ENCODE data around the gene SIPA1L3.

The SIPA1L3 gene

DNA sequence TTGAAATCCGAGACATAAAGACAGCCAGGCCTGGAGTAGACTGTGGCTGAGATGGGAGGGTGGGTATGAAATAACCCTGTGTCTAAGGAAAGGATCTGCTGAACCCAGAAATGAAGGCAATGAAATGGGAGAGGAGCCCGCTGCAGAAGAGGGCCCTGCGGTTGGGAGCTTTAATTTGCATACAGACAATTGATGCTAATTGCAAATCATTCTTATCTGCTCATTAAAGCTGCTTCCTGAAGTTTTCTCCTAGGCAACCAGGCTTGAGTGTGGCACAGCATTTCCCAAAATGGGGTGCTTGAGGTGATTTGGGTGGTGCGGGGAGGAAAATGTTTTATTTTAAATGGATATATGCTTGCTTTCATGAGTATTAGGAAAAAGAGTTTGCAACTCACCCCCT is 261.6 kb downstream of the SIPA1L3 start:
- no peak for DNase-seq

DNA sequence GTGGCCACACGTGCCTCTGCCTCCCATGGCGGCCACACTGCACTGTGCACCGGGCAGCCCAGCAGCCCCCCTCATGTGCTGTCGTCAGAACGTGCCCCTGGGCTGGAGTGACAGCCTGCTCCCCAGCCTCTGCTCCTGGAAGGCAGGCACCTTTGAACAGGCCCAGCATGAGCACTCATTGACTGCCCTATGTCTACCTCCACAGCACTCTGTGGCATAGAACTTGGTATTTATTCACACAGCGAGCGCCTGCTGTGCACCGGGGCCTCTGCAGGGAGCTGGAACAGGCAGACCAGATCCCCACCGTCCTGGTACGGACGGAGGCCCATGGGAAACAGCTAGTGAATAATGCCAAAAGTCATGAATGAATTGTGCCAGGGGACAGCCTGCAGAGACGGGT is 263.3 kb downstream of the SIPA1L3 start:
- DNase-seq, result no peak

DNA sequence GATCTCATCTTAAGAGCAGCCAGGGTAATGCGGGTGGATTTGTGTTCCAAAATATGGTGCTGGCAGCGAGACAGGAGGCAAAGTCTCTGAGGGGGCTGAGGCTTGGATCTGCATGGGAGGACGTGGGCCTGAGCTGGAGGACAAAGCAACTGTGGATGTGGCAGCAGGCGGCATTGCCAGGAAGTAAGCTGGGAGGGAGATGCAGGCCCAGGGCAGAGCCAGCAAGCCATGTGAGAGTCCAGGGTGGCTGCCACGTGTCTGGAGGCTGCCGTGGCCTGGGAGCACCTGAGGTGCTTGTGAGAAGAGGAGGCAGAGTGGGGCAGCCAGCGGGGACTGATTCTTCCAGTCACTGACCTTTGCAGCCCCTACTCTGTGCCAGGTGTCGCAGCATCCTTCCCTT is 265.0 kb downstream of the SIPA1L3 start:
- DNase-seq, result no peak

DNA sequence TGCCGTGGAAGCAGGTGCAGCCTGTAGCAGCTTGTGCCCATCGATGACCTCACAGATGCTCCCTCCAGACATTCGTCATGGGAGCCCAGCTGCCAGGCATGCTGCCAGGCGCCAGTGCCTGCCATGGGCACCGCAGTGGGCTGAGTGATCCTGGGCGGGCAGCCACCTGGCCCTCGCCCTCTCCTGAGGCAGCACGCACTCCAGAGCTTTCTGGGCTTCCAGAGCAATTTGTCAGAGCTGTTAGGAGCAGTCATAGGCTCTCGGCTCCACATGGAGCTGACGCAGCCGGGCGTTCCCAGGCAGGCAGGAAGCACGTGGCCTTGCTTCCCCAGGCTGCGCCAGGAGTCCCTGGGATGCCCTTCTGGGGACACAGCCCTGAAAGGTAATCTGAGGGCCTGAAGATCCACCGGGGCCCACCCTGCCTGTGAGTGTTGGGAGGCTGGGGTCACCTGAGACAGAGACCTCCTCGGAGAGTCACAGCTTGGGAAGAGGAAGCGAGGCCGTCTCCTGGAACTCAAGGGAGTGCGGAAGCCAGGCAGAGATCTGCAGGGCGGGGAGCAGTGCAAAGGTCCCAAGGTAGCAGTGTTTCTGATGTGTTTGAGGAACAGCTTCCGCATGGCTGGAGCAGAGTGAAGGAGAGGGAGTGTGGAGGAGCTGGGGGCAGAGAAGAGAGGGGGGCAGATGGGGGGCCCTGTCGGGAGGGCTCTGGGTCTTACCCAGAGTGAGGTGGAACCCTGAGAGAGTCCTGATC is 266.5 kb downstream of the SIPA1L3 start:
- no peak for DNase-seq

DNA sequence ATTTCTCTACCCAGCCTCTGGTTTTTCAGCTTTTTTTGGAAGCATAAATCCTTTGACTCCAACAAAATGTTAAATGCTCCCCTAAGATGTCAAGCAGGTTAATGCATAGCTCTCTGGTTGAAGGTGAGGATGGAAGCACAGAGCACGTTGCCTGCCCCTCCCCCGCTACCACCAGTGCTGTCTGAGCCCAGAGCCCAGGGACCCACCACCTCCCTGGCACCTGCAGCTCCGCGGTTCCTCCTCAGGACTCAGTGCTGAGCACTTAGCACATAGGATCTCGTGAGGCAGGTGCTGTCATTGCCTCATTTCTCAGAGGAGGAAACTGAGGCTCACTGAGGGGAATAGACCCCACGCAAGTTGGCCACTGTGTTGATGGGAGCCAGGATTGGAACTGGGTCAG is 268.4 kb downstream of the SIPA1L3 start:
- no peak for DNase-seq

DNA sequence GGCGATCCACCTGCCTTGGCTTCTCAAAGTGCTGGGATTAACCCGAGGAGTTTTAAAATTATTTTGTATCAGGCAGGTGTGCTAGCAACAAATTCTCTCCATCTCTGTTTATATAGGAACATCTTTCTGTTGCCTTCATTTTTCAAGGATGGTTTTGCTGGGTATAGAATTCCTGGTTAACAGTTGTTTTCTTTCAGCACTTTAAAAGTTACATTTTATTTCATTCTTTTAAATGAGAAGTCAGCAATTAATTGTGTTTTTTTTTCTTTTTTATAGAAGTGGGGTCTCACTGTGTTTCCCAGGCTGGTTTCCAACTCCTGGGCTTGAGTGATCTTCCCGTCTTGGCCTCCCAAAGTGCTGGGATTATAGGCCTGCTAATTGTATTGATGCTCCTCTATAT is 273.1 kb downstream of the SIPA1L3 start:
- no peak for DNase-seq

DNA sequence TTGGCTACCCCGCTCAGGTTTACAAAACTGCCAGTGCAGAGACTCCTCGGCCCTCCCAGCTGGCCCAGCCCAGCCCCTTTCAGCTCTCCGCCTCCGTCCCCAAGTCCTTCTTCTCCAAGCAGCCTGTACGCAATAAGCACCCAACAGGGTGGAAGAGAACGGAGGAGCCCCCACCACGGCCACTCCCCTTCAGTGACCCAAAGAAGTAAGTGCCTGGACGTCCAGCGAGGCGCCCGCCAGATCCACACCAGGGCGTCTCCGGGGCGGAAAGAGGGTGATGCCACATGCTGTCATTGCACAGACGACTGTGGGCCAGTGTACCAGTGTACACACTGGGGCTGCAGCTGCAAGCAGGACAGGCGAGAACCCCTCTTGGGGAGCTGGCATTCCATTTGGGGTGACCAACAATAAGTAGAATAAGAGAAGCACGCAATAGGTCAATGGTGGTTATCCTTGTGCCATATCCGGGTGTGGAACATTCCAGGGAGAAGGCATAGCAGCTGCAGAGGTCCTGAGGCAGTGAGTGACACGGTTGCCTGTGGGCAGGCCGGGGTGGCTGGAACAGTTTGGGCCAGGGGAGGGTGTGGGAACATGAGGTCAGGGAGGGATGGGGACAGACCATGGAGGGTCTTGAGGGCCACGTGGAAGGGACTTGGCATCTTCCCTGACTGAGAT is 275.7 kb downstream of the SIPA1L3 start:
- no peak for DNase-seq

DNA sequence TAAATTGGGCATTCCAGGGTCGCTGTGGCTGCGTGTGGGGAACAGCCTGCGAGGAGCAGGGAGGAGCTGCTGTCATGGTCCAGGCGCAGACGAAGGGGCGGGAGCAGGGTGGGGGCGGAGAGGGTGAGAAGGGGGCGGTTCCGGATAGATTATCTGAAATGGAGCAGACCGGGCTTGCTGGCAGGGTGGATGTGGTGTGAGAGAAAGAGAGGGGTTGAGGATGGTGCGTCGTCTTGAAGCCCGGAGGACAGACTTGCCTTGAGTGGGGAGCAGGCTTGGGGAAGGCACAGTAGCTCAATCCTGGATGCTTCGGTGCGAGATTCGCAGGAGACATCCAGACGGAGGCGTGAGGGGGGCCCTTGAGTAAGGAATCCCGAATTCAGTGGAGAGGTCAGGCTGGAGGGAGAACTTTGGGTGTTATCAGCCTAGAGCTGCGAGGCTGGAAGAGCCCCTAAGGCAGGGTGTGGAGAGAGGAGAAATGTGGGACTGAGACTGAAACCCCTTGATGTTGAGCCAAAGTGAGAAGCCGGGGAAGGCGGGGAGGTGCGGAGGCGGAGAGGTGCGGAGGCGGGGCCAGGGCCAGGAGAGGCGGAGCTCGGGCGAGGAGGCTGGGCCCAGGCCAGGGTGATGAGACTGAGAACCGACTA is 276.4 kb downstream of the SIPA1L3 start:
- no peak for DNase-seq

DNA sequence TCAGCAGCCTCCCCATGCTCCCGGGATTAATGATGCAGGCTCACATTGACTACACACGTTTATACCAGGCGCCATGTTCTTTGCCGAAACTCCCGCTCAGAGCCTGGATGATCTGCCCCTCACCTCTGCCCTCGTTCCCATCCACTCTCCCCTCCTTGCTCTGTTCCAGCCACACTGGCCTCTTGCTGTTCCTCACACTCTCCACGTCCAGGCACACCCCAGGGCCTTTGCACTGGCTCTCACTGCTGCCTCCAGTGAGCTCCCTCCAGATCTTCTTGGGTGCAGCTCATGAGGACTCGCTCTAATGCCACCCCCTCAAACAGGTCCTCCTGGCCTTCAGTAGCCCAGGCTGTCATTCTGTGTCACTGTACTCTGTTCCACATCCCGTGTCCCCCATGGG is 277.8 kb downstream of the SIPA1L3 start:
- no peak for DNase-seq

DNA sequence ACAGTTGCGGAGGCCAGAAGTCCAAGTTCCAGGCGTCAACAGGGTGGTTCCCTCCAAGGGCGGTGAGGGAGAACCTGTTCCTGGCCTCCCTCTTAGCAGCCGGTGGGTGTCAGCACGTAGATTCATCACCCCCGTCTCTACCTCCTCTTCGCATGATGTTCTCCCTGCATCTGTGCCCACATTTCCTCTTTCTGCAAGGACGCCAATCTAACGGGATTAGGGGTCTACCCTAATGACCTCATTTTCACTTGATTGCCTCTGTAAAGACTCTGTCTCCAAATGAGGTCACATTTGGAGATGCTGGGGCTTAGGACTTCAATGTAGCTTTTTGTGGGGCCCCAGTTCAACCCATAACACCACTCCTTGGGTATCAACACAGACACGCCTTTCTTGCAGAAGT is 278.6 kb downstream of the SIPA1L3 start:
- no peak for DNase-seq

DNA sequence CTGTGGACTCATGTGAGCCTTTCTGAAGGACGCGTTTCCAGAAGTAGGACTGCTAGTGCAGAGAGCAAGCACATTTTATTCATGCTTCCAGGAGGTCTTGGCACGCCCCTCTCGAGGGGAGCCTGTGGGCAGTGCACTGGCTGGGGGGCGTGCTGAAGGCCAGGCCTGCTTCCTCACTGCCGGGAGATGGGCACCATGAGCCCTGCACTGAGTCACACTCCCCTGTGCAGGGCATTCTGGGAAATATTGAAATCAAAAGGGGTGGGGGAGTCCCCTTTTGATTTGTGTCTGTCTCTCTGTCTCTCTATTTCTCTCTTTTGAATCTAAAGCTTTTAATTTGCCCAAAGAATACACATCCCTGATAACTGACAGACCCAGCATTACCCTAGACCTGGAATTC is 283.1 kb downstream of the SIPA1L3 start:
- DNase-seq, result no peak

DNA sequence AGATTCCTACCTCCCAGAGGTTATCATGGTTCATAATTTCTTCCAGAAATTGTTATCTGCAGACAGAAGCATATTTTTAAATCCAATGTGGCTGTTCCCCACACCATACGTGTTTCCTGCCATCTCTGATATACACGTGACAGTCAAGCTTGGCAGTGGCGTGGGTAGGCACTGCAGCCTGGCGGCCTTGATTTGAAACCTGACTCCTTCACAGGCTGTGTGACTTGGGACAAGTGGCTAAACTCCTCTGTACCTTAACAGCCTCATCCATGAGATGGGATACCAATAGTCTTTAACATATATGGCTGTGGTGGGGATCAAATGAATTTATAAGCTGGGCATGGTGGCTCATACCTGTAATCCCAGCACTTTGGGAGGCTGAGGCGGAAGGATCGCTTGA is 283.8 kb downstream of the SIPA1L3 start:
- no peak for DNase-seq

DNA sequence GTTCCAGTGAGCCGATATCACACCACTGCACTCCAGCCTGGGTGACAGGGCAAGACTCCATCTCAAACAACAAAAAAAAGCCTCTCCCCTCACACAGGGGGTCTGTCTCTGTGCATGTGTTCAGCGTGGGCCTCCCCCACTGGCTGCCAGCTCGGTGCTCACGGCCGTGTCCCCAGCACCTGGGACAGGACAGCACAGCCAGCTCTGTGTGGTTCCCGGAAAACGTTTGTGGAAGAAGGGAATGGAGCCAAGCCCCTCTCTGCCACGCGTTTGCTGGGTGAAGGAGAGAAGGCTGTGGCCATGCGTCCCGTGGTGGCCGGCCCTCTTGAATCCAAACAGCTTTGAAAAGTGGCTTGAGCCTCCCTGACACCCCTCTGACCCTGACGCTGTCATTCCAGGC is 284.7 kb downstream of the SIPA1L3 start:
- DNase-seq, result no peak

DNA sequence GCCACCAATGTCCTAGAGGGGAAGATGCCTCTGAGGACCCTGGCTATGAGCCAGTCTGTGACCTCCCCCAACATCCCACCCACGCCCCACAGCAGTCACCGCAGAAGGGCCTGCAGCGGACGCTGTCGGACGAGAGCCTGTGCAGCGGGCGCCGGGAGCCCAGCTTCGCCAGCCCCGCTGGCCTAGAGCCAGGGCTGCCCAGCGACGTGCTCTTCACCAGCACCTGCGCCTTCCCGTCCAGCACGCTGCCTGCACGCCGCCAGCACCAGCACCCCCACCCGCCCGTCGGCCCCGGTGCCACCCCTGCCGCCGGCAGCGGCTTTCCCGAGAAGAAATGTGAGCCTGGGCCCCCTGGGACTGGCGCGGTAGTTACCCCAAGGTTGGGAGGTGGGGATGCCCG is 286.4 kb downstream of the SIPA1L3 start:
- no peak for DNase-seq

DNA sequence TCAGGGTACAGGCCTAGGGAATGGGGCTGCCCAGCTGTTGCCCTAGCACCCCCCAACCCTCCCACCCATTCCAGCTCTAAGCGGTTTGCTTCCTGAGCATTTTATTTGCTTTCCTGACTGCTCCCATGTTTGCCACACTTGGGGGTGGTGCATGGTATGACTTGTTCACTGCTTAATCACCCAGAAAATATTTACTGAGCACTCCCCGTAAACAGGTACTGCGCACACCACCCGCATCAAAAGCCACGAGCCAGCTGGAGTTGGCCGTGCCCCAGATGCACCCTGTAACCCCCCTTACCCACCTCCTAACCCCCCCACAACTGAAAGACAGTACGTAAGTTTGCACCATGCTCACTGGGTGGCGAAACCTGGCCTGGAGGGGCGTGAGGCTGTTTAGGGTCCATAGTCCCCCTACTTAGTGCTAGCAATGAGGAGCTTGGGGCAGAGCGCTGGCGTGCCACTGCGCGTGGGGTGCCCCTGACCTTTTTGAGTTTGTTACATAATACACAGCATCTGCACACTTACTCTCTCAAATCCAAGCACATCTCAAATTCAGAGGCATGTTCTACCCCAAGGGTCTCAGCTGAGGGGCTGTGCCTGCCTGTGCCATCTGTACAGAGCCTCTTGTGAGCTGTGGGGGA is 287.2 kb downstream of the SIPA1L3 start:
- DNase-seq, result no peak

DNA sequence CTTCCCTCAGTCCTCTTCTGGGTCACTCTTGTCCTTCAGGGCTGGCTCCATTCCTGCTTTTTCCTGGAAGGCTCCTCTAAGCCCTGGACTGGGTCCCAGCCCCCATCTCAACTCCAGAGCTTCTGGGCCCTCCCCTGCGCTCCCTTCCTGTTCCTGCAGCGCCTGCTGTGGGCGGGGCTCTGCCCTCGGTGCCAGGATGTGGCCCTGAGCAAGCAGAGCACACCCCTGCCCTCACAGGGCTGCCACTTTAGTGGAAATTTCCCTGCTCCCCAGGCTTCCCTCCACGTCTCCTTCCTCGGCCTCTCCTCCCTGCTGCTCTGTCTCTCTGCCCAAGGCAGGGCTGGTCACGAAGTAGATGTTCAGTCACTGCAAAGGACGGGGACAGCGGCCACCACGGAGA is 288.2 kb downstream of the SIPA1L3 start:
- no peak for DNase-seq

DNA sequence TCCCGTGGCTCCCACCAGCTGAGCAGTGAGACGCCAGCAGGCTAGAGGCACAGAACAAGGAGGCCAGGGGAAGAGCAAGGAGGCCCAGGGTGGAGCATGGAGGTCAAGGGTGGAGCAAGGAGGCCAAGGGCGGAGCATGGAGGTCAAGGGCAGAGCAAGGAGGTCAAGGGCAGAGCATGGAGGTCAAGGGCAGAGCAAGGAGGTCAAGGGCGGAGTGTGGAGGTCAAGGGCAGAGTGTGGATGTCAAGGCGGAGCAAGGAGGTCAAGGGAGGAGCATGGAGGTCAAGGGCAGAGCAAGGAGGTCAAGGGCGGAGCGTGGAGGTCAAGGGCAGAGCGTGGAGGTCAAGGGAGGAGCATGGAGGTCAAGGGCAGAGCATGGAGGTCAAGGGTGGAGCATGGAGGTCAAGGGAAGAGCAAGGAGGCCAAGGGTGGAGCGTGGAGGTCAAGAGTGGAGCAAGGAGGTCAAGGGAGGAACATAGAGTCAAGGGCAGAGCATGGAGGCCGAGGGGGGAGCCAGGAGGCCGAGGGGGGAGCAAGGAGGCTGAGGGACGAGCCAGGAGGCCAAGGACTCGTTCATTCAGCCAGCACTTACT is 289.3 kb downstream of the SIPA1L3 start:
- DNase-seq, result no peak

DNA sequence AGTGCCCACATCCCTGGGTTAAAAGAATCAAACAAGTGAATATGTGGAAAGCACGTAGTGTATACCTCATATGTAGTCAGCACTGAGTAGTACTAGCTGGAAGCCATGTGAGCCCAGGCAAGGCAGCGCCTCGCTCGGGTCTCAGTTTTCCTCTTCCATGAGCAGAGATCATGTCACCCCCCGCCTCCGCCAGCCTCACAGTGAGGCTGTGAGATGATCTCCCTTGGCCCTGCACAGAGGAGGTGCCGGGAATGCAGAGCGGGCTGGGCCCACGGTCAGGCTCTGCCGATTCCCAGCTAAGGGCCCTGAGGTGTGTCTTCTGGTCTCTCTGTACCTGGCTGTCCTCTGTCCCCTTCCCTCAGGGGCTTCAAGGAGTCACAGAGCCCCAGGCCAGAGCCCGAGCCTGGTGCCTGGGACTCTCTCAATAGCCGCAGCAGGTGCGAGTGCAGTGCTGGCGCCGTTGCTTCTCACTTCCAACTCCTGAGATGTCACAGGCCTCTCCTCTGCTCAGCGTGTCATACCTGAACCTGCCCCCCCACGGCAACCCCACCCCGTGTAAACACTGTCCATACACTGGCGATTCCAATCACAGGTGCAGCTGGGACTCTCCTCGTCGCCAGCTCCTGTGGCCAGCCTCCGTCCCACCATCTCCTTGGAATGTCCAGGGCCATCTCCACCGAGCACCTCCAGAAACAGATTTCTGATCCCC is 290.1 kb downstream of the SIPA1L3 start:
- DNase-seq, result no peak

DNA sequence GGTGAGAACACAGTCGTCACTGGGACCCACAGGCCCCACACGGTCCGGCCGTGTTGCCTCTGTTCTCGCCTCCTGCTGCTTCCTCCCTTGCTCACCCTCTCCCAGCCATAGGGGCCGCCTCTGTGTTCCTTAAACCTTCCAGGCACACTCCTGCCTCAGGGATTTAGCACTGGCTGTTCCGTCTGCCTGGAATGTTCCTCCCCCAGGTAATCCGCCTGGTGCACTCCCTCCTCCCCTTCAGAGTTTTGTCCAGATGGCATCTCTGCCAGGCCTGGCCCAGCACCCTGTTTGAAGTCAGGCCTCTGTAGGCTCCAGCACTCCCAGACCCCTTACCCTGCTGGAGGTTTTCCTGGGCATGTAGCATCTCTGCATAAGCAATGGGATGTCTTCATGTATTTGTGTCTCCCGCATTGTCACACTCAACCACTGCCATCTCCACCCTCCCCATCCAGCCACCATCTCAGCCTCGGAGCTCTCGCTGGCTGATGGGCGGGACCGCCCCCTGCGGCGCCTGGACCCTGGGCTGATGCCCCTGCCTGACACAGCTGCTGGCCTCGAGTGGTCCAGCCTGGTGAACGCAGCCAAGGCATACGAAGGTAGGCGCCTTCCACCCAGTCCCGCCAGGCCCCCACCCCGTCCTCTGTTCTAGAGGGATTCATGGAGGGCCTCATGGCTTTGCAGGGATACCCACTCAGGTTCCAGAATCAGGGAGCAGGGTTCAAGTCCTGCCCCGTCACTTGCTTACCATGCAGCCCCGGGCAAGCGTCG is 291.1 kb downstream of the SIPA1L3 start:
- no peak for DNase-seq

DNA sequence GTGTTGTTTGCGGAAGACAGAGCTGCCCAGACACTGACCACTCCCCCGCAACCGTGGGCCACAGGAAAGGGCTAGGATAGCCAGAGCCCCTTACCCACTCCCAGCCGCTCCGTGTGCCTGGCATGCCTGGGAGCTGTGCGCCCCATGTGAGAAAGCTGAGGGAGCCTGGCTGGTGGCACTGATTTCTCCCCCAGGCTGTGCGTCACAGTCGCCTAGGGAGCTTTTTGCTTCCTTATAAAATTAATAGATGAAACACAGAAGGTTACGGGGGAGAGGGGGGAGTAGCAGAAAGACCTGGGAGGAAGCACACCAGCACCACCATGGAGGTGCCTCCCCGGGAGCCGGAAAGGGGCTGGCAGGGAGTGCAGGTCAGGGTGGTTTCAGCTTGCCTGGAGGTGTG is 292.3 kb downstream of the SIPA1L3 start:
- no peak for DNase-seq

DNA sequence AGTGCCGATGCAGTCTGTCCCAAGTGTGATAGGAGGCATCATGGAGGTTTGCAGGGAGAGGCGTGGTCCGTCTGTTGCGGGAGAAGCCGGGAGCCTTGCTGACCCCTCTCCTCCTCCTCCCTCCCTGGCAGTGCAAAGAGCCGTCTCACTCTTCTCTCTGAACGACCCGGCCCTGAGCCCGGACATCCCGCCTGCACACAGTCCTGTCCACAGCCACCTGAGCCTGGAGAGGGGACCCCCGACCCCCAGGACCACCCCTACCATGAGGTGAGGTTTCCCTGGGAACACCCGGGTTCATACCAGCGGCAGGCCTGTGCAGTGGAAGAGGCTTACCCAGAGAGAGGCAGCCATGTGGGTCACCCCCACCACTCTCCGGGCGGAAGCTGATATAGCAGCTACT is 294.7 kb downstream of the SIPA1L3 start:
- no peak for DNase-seq

DNA sequence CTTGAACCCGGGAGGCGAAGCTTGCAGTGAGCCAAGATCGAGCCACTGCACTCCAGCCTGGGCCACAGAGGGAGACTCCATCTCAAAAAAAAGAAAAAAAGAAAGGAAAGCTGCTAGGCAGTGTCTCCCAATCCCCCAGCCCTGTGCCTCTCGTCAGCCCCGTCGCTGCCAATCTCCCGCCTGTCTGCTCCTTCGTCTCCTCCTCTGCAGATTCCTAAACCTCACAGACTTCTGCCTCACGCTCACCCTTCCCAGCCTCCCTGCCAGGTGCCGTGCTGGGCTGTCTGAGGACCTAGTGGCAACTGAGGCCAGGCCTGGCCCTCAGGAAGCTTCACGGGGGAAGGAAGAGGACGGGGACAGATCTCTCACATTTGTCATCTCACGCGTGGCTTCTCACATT is 295.5 kb downstream of the SIPA1L3 start:
- DNase-seq, result no peak
